RPMI7951 (cell line): ENCODE data around the gene FUT8. TPM values are rescaled to one million over a fixed set of nuclear protein-coding genes. Genes with fewer than 3 reads are reported as not detected.

Source experiments
- DNase-seq: peaks from one replicate; pipeline ENCODE4 v3.0.0-alpha.2; 2012; ENCODE audit warnings: low read depth
- total RNA-seq: library from RNA; depleted of rRNA; stranded (reverse); fragments of >200 nt; shearing (Covaris generic); gene quantifications from 2 replicates; pipeline ENCODE4 v1.2.3, GENCODE V29; 2014; rRNA removed

The FUT8 gene
- 59.5 and 69.1 TPM in 2 replicates for total RNA-seq

DNA sequence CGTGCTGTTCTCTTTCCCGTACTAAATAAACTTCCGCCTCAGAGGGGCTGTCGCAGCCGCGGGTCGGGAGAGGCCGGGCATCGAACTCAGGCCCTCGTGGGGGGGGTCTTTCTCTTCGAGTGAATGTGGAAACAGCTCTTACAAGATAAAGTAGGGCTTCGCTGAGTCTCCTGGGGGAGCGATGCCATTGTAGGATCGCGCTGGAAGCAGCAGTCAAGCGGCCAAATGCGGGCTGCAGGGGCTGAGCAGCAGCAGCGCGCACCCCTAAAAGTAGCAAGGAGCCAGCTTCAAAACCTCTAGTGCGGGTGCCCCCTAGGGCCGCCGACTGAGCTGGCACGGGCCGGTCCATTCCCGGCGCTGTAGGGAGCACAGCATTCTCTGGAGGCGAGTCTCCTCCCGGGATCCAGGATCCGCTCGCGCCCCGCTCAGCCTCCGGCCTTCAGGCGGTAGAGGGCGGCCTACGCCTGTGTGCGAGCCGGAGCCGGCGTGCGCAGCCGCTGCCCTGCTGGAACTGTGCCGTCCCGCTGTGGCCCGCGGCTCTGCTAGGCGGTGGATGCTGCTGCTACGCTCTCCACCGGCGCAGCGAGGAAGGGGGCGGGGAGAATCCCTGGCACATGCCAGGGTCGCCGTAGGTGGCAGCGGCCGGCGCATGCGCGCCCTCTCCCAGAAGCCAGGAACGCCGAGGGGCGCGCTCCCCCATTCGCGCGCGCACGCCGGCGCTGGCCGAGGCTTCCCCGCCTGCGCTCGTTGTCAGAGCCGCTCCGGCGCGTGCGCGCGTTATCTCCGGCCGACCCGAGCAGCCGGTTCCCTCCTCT is at the start of gene FUT8:
FUT8 (plus strand) TSS at position 699 of the 815 bp plus-strand sequence. CDS start 148,834 bp downstream, outside the sequence.
- DNase-seq, result peak; percentile 94

DNA sequence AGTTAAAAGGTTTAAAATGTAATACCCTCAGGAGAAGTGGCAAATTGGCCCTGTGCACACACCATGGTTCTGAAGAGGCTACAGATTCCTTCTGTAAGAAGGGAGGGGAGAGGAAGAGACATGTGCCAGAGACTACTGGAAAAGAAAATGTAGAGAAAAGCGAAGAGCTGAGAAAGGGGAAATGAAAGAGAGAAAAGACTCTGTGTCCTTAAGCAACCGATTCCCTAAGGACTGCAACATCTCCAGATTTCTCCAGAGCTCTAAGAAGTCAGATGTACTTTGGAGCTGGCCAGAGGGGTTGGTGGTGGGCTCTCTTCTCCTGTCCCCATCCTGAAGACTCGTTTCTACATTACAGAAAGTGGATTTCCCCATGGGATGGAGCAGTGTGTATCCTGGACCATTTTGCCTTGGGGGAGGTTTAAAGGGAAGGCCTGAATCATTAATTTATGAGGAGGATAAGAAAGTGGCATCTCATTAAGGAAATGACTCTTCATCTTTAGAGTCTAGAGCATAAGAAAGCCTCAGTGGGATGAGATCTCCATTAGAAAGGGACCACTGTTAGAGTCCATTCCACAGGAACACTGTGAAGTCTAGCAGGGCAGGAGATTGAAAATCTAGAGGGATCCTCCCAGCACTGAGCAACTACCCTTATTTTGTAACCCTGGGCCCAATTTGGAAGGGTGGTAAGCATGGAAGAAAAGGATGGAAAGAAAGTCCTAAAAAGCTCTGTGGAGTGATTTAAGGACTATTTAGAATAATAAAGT is 45.5 kb upstream of the FUT8 start:
- no peak for DNase-seq

DNA sequence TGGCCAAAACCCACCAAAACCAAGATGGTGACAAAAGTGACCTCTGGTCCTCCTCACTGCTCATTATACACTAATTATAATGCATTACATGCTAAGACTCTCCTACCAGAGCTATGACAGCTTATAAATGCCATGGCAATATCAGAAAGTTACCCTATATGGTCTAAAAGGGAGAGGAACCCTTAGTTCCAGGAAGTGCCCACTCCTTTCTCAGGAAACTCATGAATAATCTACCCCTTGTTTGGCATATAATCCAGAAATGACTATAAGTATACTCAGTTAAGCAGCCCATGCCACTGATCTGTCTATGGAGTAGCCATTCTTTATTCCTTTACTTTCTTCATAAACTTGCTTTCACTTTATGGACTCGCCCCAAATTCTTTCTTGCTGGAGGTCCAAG is 43.0 kb upstream of the FUT8 start:
- no peak for DNase-seq

DNA sequence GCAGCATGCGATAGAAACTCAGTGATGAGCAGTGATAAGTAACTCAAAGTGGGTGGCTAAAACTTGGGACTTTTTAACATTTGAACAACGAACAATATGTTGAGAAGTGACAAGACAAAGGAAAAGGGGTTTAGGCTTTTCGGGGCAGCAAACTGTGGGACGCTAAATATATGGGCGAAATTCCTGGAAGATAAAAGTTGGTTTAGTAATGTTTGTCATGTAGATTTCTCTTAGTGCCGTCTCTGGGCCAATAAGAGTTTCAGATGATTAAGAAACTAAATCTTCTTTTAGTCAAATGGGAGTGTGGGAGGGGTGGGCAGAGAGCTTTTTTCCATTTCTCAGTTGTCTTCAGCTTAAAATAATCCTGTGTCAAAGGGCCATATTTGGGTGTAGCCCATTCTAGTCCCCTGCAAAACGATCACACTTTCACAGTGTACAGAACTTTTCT is 41.7 kb upstream of the FUT8 start:
- DNase-seq, result no peak

DNA sequence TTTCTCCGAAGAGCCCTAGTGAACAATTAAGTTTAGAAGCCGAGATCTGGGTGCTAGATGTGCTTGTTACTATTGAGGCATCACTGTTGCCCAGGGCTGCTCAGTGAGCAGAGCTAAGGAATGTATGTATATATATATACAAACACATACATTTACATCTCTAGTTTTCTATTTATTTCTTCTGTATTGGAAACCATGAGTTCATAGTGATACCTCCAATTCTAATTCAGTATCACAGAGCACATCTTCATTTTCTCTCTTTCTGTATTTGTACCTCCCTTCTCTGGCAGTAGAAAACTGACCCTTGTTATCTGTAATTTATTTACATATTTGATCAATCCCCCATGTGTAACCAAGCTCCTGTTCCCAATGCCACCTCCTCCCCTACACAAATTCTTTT is 40.7 kb upstream of the FUT8 start:
- no peak for DNase-seq

DNA sequence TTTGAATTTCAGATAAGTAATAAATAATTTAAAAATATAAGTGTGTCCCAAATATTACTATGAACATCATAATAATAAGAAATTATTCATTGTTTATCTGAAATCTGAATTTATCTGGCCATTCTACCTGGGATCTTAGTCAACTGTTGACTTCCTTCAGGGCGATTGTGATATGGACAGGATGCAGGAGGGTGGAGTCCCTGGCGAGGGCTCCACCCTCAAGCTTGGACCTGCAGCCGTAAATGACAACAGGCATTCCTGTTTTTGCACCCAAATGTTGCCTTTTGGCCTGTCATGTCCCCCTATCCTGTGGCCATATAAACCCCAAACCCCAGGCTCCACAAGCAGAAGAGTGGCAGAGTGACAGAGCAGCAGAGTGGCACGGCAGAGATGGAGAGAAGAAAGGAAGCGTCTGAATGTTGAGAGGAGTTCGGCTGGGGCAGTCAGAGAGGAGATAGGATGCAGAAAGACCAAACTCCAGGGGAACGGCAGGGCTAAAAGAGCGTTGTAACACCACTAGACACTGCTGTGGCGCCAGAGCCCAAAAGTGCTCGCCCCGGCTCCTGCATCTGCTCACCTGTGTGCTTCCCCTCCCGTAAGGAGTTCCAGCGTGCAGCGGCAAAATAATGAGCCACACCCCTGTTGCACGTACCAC is 39.4 kb upstream of the FUT8 start:
- no peak for DNase-seq

DNA sequence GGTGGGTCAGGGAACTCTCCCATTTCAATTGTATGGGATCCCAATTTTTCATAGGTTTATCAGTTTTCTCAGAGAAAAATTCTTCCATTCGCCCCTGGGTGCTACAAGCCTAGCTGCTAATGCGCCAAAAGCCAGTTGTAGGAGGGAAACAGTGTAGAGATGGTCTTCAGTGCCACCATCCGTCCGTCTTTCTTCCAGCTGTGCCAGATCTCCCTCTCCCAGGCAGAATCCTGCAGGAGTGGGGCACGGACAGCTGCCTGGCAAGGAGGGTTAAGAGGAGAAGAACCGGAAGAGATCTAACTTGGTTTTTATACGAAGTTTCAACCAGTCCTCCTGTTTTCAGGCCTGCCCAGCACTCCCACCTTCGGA is 38.9 kb upstream of the FUT8 start:
- no peak for DNase-seq

DNA sequence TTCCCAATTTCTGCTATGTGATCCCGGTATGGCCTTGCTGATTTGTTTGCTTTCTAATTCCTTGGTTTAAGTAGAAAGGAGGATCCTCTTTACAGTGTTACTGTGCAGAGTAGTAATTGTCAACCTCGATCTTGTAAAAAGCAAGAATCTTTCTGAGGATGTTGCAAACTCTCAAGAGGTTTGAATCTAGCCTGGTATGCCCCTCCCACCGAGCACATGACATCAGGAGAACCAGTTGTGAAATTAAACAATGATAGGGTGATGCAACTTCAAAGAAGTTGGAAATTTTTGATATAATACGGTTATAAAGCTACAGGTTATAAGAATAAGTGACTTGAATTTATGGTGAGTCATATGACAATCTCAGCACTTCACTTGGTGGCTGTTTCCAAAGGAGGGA is 35.0 kb upstream of the FUT8 start:
- no peak for DNase-seq

DNA sequence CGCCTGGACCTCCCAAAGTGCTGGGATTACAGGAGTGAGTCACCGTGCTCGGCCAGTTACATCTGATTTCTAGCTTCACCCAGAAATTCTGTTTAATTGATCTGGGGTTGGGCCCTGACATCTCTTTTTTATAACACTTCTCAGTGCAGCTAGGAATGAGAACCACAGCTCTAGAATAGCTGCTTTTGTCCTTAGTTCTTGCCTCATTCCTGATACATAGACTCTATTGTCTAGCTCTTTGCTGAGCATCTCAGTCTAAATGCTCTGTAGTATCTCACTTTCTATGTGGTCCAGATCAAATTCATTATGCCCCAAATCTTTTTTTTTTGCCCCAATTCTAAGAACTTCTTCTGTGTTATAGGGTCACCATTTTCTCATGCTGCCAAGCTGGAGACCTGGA is 29.9 kb upstream of the FUT8 start:
- no peak for DNase-seq

DNA sequence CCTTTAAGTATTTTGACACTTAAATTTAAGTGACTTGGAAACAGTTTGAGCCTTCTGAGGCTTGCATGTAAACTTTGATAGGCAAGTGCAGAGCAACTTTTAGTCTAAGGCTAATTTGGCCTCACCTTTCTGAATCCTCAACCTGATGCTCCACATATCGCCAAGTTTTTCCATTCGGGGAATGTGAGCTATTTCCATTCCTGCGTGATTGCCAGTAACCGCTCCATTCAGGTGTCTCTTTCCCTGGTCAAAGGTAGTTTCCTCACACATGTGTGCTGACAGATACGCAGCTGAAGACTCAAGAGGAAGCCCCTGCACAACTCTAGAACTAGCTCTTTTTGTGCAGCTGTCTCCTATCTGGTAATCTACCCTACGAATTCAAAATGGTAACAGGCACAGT is 25.4 kb upstream of the FUT8 start:
- DNase-seq, result no peak

DNA sequence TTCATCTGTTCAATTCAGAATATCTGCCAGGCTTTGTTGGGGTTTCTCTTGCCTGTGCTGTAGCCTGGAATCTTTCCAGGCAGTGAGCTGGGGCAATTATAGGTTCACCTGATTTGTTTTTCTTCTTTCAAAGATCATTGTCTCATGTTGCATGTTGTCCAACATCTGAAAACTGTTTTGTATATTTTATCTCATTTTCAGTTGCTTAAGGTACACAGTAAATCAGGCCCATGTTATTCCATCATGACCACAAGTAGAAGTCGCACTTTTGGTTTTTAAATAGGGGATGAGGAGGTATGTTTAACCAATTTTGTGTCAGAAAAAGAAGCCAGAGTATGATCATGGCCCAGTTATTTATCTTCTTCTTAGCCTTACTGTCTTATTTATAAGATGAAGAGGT is 24.9 kb upstream of the FUT8 start:
- DNase-seq, result no peak

DNA sequence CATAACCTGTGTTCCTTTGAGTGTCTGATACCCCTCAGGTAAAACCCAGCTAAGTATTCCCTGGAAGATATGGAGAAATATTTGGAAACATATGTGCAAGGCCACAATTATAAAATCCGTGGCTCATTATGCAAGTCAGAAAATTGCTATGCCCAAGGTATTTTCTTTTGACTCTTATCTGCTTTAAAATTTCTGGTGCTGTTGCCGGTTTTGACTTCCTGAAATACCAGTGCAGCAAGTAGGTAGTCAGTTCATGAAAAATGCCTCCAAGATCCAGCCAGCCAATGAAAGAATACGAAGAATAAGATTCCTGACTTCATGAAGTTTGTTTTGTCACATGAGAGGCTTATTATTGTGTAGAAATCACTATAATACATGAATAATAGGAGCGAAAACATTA is 20.2 kb upstream of the FUT8 start:
- no peak for DNase-seq

DNA sequence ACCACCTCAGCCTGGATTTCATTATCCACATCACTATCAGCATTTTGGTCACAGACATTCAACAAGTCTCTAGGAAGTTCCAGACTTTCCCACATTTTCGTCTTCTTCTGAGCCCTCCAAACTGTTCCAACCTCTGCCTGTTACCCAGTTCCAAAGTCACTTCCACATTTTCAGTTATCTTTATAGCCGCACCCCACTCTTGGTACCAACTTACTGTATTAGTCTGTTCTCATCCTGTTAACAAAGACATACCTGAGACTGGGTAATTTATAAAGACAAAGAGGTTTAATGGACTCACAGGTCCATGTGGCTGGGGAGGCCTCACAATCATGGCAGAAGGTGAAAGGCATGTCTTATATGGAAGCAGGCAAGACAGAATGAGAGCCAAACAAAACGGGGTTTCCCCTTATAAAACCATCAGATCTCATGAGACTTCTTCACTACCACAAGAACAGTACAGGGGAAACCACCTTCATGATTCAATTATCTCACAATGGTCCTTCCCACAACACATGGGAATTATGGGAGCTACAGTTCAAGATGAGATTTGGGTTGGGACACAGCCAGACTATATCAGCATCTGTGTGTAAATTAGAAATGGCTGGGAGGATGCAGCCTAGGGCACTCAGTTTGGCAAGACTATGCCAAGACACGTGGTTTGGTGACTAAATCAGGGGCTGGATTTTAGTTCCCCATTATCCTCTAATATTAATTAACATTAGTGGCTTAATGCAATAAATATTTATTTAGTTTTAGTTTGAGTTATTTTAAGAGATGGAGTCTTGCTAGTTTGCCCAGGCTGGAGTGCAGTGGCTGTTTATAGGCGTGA is 16.2 kb upstream of the FUT8 start:
- DNase-seq, result no peak

DNA sequence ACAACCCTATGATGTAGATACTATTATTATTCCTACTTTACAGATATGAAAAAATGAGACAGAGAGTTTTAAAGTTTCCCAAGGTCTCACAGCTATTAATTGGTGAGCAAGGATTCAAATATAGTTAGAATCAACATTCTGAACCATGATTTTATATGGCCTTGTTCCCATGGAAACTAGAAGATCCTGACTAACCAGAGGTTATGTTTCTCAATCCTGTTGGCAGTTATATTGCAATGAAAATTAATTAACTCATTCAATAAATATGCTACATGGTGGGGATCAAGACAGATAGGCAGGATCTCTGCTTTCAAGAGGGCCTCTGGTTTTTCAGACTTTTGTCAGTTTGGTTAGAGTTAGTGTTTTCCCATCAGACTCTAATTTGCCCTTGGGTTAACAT is 9.3 kb upstream of the FUT8 start:
- DNase-seq, result no peak

DNA sequence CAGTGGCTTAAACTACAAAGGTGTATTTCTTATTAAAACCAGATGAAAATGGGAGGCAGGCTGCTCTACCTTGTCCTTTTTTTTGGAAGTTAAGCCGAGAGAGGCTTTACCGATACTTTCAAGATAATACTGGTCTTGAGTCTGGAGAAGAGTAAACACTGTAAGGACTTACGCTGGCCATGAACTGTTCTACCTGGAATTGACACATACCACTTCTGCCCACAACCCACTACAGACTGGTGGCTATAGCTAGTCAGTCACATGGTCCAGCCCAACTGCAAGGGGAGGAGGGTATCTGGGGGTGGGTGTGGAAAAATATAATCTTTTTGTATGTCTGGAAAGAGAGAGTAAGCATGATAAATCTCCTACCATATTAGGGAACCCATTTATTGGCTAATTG is 4.4 kb upstream of the FUT8 start:
- no peak for DNase-seq

DNA sequence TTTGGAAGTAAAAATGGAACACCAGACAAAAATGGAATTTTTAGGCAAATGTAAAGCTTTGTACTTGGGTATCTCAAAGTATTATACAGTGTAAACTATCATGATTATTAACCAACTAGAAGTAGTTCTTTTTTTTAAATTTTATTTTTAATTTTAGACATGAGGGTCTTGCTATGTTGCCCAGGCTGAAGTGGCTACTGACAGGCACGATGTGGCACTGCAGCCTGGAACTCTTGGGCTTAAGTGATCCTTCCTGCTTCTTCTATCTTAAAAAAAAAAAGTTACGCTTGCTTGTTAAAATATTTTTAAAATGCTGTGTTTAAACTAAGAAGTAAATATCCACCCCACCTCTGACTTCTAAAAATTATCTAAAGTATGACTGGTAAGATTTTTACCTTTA is 1.9 kb upstream of the FUT8 start:
- no peak for DNase-seq

DNA sequence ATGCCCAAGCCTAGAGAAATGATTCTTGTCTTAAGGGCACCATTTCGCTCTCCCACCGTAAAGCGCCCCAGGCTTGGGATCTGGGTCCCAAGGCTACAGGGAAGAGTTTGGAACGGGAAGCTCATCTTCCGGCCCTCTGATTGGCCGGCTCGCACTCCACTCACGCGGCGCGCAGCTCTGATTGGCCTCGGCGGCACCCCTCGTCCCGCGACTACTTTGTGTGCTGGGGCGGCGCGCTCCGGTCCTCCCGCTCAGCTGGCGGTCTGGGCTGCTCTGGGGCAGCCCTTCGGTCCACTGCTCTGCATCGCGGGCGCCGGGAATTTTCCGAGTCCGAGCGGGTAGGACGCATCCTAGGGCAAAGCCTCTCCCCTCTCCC is 886 bp upstream of the FUT8 start:
- DNase-seq, result peak; percentile 92

DNA sequence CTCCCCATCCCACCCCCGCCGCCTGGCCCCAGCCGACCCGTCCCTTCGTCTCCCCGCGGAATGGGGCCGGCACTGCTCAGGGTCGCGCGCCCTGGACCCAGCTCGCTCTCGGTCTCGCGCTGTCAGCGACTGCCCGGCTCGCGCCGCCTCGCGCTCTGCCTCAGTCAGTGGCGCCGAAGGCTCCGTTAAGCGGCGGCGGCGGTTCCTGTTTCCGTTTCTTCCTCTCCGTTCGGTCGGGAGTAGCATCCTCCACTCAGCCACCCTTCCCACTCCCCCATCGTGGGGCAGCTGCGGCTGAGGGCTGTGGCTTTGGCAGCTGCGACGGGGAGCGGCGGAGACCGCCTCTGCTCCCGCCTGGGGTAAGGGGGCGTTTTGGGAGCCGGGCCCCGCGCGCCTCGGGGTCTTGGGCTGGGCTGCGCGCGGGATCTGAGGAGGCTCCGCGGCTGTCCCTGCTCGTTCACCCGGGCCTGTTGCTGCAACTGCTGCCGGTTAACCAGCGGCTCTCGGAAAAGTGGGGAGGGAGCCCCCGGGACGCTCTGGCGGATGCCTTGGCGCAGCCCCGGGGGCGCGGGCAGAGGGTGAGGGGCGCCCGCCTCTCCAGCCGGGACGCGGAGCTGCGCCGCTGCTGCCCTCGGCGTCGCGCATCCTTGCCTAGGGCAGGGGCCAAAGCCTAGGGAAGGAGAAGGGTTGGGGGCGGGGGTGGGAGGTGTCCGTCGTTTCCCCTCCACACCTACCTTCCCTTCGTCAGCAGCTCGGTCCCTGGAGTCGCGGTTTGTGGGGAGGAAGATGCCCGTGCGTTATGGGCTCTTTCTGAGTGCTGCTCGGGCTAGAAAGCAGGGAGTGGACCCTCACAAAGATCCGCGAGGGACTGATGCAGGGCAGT is 567 bp downstream of the FUT8 start:
- peak; percentile 66 for DNase-seq

DNA sequence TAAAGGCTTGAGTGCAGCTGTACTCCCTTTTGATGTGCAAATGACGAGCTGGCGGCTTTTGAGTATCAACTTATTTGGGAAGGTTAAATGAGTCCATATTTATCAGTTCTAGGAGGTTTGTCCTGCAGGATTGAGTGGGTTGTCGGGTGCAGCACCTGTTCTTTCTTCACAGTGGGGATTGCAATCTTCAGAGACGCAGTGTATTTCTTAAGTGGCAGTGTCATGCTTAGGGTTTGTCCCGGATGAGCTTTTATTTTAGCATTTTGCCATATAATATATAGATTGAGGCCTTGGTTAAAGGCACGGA is 1.2 kb downstream of the FUT8 start:
- no peak for DNase-seq

DNA sequence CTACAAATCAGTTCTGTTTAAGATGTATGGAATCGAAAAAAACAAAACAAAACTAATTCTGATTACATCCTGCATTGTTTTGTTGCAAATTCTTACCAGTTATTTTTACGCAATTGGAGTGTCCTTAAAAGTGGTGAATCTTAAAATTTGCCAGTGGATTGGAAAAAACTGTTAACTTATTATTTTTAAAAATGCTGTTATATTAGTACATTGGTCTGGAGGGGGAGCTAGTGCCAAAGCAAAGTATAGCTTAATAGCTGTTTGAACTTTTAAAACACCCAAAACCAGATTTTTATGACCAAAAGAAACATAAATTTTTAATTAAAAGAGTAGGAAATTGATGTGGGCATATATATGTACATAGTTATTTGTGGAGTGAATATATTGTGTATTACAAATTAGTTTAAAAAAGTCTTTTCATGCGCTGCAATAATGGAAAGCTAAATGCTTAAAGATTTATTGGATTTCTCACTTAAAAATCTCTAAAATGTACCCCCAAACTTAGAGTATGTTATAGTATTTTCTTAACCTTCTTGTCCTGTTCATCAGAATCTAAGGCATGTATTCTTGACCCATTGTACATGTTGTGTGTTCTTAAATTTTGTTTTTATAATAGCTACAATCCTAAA is 2.5 kb downstream of the FUT8 start:
- peak; percentile 28 for DNase-seq

DNA sequence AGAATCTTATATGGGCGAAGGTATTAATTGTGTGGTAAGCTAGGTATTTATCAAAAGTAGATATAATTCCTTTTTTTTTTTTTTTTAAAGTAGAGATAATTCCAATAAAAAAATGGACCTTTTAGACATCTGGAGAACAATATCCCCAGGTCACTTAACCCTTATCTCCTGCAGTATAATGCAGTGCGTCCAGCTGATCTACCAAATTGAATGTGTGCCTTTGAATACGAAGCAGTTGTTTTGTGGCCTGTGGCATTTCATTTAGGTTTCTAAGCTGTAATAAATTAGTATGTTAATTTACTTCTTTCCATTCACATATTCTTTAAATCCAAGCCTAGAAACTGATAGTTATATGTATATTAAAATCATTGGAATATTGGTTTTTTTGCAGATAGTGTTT is 3.1 kb downstream of the FUT8 start:
- DNase-seq, result no peak
